ENCODE data around the gene CD86. TPM values are rescaled to one million over a fixed set of nuclear protein-coding genes. Genes with fewer than 3 reads are reported as not detected.

Gene CD86, protein sequence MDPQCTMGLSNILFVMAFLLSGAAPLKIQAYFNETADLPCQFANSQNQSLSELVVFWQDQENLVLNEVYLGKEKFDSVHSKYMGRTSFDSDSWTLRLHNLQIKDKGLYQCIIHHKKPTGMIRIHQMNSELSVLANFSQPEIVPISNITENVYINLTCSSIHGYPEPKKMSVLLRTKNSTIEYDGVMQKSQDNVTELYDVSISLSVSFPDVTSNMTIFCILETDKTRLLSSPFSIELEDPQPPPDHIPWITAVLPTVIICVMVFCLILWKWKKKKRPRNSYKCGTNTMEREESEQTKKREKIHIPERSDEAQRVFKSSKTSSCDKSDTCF
- total RNA-seq: not detected in 2 replicates

DNA sequence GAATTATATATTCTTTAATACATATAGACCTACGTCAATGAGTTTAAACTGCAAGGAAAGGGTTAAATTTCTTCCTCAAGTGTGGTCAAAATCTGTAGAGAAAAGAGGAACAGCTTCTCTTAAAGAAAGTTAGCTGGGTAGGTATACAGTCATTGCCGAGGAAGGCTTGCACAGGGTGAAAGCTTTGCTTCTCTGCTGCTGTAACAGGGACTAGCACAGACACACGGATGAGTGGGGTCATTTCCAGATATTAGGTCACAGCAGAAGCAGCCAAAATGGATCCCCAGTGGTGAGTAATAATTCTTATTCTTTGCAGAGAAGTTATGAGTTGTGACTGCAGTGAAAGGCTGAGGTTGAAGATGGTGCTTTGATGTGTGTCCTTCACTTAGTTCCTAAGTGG is at the start of gene CD86:
TSS of gene CD86 (plus strand) at position 148 of the 400 bp plus-strand sequence. CDS start at position 276, 128 bp downstream.

DNA sequence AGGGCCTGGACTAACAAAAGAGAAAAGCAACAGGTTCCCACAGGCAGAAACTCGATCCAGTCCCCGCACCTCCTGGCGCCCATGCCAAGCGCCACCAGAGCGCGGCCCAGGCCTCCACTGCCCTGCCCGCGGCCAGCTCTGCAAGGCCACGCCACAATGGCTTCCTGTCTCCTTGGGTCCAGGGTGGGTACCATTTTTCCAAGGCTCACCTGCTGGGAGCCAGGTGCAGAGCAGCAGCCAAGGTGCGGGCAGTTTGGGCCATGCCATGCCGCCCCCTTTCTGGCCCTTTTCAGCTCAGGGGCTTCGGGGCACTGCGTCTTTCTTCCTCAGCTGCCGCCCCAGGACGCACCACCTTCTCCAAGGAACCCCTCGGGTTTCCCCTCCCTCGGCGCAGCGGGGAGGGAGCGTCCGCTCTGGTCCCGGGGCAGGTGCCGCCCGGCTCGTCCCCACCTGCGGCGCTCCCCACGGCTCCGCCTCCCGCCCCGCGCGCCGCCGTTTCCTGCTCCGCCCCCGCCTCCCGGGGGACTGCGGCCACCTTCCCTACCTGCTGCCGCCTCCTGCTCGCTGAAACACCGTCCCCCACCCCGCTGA is 33.3 kb upstream of the CD86 start, which contains the start of gene ILDR1:
TSS of gene ILDR1 (minus strand) at position 437 of the 591 bp plus-strand sequence. CDS start at position 267, 170 bp downstream.

Small RNAs within 50 kb of the gene (small RNA-seq; reads per million reads assigned to genes)
- gene RF00019: not detected

Other genes with a start within 250 kb of the CD86 start
- 21.9 and 27.7 TPM in 2 replicates for gene IQCB1, start 220.3 kb upstream of the CD86 start, total RNA-seq
- gene EAF2, start 220.2 kb upstream of the CD86 start, total RNA-seq: 1.4 and 2.9 TPM in 2 replicates
- under 0.01 and 0.36 TPM in 2 replicates for gene SLC15A2, start 161.0 kb upstream of the CD86 start, total RNA-seq
- gene ILDR1, start 33.1 kb upstream of the CD86 start, total RNA-seq: not detected in 2 replicates
- gene CASR, start 128.3 kb downstream of the CD86 start, total RNA-seq: not detected in 2 replicates